Stimulated activated CD8-positive, alpha-beta memory T cell treated with anti-CD3 and anti-CD28 coated beads, Interleukin-2, amount 100 ng/mL, for 1 hour (primary cell): ENCODE data around the gene EVC2.

ENCODE experiments used
- DNase-seq, 2 donors: peaks; one replicate each; pipeline ENCODE4 v3.0.0-alpha.2; 2020; ENCODE audit warnings: low read depth in 2 of 2

EVC2 gene

DNA sequence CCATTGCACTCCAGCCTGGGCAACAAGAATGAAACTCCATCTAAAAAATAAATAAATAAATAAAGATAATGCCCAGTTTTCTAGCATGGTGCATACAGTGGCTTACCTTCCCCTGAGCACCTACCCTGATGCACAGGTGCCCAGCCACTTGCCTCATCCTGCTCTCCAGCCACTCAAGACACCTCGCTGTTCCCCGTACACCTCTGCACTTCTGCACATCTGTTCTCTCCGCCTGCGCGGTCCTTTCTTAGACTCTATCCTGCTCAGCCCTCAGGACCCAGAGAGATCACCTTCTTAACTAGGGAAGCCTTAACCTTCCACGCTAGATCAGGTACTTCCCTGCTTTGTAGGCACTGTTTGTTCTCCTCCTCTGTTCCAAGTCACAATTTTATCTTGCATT, 5.5 kb upstream of the EVC2 start:
- no peak for DNase-seq

DNA sequence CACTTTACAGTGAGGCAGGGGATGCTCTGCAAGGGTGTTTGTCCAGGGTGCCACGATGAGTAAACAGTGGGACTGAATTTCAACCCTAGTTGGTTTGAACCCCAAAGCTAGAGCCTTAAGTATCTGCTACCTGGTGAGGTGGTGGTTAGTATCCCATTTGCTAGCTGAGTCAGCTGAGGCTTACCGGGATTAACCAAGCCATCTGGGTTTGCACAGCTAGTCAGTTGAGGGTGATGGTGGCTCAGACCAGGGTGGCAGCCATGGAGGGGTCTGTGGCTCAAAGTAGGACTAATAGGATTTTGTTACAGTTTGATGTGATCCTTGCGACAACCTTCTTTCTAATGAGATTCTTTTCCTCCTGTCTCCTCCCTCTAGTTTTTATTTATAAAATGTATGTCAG, 4.6 kb upstream of the EVC2 start:
- DNase-seq = no peak

DNA sequence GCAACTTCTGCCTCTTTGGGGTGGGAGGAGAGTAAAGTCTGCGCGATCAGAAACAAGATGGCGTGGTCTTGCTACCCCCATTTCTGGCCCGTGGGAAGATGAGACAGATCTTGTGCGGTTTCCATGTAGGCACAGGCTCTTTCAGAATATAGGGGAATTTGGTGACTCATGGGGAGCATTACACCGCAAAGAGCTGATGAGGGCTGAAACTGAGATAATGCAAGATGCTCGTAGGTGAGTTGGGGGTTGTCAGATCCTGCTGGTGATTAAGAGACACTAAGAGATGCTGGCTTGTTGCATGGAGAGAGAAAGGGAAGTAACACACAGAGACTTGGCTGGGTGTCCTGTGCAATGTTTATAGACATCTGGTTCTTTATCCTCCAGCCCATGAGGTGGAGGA, 4.2 kb upstream of the EVC2 start:
- no peak for DNase-seq

DNA sequence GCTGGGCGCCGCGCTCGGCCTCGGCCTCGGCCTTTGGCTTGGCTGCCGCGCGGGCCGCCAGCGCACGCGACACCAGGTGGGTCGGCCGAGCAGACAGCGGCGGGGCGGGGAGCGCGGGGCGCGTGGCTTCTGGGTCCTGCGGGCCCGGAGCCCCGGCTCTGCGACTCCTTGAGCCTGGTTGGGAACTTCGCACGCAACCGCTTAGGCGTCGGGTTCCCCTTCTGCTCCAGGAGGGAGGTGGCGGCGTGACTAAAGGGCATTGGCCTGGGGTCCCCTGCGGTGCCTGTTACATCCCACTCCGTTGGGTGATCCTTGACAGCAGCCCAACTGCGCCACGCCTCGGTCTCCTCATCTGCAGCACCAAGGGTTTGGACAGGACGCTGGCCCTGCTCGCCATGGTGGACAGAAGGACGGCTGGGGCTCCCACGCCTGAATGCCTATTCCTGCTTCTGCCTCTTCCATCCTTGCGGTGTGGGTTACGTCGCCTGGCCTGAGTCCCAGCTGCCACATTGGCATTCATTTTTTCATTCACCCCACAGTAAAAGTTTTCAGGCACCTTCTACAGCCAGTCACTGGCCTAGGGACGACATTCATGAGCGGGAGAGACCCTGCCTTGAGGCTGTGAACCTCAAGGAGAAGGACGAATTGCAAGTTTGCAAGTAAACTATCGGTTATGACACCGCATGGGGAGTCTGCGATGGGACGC, 3.3 kb upstream of the EVC2 start:
- DNase-seq = no peak

DNA sequence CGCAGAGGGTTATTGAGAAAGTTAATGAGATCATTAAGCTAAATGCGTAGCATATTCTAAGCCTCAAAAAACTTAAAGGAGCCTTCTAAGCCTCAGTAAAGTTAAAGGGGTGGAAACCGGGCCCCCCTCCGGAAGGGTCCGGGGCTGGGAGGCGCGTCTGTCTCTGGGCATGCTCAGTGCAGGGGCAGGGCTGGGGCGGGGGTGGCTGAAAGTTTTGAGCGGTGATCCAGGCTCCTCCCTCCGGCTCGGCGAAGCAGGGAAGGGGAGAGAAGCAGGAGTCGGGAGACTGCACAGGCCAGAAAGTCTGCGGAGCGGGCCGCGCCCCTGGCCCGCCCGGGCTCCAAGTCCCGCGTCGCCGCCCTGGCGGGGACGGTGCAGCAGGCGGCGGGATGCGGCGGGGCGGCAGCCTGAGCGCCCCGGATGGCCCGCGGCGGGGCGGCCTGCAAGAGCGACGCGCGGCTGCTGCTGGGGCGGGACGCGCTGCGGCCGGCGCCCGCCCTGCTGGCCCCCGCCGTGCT, 2.7 kb upstream of the EVC2 start, which contains the start of gene EVC:
TSS of gene EVC (plus strand) at position 241 of the 518 bp plus-strand sequence. CDS start at position 421, 180 bp downstream.
- DNase-seq = no peak

DNA sequence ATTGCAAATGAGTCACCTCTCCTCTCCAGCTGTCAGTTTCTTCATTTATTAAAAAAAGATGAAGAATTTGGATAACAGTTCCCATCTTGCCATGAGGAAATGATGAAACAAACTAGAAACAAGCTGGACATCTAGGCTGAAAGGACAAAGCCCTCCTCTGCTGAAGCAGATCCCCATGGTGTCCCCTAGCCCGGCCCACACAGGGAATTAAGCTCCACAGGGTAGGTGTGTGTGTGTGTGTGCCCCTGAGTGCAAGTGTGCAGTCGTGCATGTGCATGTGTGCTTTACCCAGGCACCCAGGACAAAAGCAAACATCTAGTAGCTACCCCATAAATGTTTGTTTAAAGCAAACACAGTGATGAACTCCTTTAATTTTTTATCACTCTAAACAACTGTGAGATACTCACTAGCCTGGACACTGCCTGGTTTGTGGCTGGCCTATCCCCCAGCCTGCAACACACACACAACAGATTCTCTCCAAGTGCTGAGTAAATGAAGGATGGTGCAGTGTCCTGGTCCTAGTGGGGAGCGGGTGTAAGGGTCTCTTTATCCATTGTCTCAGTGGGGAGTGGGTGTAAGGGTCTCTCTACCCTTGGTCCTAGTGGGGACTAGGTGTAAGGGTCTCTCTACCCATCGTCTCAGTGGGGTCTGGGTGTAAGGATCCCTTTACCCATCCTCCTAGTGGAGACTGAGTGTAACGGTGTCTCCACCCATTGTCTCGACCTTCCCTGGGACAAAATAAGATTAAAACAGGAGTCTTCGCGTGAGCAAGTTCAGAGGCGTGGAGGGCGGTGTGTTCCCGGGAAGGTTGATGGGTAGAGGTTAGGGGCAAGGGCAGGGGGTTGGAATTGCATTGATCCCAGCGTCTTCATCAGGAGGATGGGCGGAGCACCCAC, 2.0 kb upstream of the EVC2 start:
- DNase-seq = no peak

DNA sequence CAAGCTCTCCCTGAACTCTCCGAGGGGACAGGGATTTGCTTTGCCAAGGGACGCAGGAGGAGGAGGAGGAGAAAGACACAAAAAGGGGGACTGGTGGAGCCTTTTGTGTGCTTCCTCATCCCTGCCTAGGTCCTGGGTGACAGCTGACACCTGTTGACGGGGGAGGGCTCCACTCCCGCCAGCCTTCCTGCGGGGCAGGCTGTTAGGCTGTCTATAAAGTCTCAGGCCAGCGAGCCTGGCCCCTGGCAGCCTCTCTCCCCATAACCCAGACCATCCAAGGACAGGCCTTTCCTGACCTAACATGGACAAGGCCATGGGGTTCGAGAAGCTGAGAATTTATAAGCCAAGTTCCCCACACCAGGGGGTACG, 832 bp upstream of the EVC2 start:
- DNase-seq = no peak

DNA sequence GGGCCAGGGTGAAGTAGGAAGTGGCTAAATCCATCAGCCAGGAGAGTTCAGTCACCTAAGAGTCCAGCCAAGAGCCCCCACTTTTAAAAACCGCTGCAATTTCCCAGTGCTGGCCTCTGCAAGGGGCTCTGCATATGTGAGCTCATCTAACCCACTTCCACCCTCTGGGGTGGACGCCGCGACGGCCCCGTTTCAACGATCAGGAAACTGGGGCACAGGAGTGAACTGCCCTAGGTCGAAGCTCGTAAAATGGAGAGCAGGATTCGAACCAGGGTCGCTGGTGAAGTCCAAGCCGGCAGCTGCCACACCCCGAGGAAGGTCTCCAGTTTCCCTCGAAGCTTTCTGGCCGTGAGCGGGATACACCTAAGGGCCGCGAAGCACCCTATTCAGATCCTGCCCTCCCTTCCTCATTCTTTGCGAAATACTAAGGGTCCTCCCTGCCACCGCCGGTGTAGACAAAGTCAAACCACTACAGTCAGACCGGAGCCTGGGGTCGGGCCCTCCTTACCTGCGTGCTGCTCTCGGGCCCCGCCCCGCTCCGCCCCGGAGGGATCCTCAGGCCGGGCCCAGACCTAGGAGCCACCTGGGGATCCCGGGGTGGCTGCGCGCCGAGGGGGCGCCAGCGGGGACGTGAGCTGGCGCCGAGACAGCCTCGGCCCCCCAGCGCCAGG, 446 bp downstream of the EVC2 start:
- DNase-seq = no peak

DNA sequence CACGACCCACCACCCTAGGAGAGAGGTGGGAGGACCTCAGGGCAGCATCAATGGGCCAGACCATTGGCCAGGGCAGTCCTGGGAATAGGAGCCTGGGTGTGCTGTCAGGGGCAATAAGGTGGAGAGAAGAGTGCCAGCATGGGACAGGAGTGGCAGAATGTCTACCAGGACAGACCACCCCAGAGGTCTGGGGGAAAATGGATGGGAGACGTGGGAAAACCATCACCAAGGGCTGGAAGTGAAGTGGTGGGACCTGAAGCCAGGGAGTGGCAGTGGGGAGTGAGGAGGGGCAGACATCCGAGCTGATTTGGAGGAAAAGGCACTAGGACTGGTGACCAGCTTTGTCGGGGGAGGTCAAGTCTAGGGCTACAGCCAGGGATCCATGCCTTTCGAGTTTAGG, 993 bp downstream of the EVC2 start:
- no peak for DNase-seq

DNA sequence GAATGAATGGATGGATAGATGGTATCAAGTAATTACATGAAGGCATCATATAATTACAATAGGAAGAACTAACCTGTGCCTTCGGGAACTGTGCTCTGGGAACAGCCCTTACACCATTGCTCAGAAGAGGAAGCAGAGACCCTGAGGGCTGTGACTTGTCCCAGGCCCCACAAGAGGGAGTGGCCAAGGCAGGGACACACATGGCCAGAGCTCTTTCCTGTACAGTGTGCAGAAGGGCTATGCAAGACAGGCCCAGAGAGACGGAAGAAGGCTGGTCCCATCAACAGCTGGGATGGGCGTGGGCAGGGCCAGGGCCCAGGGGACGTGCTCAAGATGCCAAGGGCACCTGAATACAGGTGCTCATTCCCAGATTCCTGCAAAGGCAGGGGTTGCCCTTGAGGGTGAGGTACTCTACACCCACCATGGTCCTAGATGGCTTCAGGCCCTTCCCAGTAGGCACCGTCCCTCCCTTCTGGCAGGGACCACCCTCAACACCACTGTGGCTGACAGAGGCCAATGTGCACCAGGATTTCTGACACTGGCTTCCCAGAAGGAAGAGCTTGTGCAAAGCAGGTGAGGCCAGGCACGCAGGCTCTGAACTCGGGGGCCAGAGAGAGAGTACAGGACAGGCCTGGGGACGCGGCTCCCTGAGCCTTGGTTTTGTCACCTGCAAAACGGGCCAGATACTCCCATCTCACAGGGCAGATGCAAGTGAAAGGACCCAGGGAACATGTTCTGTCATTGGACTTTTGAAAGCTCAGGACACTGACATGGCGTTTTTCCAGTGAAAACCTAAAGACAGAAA, 1.7 kb downstream of the EVC2 start:
- no peak for DNase-seq

DNA sequence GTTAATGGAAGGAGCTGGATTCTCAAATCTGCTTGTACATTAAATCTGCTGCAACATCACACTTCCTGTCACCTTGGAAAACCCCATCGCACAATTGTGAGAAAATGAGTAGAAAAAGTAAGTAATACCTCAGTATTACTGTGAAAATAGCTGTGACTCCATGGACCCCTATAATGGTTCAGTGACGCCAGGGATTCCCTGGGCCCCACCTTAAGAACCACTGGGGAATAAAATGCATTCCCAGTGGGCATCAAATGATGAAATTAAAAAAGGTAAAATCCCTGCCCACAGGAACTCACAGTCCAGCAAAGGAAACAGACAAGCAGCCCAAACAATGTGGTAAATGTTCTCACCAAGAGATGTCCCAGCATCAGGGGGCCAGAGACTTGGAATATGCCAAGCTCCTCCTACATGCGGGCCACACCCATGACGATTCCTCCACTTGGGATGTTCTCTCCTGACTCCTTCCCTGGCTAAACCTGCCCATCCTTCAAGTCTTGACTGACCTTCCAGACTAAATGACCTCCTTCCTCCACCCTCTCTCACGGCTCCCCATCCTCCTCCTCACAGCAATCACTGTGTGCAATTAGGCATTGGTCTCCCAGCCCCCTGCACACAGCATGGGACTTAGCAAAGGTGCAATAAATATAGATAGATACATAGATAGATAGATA, 2.6 kb downstream of the EVC2 start:
- no peak for DNase-seq

DNA sequence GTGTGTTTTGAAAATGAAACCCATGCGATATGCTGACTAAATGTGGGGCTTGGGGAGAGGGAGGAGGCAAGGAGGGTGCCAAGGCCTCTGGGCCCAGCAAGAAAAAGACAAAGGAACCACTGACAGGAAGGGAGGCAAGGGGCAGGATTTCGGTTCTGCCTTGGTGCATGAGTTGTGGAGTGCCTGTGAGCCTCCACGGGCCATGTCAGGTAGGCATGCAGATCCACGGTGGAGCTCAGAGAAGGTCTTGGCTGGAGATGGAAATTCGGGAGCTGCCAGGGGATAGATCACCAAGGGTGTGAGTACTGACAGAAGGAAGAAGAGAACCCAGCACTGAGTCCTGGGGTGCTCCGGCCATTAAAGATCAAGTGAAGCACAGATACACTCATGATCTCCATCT, 4.1 kb downstream of the EVC2 start:
- DNase-seq = no peak

DNA sequence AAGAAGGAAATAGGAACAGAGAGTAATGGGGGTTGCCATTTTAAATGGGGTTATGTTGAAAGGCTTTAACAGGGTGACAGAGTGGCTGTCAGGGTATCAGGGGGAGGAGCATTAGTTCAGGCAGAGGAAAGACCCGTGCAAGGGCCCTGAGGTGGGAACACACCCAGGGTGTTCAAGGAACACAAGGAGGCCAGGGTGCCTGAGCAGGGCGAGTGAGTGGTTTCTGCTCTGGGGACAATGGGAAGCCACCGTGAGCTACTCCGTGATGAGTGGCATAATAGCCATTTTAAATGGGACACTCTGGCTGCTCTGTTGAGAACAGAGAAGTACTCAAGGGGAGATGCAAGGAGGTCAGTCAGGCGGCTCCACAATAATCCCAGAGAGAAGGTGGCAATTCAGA, 4.5 kb downstream of the EVC2 start:
- no peak for DNase-seq

DNA sequence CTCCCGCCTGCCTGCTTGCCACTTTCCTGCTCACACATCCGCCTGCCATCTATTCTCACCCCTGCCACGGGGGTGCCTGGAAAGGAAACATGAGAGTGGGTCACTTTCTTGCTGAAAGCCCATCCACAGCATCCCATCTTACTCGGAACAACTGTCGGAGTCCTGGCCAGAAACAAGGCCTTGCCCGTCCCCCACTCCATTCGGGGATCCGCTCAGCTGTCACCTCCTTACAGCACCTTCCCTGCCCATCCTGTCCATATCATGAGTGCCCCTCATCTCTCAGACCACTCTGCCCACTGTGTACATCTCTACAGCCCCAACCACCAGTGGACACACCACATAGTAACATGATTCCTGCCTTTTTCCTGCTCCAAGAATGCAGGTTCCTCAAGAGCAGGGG, 6.4 kb downstream of the EVC2 start:
- DNase-seq = no peak

DNA sequence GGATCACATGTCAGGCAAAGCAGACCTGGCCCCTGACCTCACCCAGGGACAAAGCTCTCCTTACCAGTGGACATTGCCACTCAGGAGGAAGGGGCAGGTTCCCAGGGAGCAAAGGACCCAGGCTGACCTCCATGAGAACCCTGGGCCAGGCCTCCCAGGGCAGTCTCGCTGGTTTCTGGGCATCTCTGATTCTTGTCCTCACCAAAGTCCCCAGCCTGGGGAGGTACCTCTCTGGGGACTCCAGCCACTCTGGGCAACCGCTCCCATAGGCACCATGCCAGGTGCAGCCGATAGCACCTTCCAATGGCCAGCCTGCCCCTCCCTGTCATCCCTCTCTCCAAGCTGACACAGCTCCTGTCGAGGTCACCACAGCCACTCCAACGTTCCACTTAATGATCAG, 7.9 kb downstream of the EVC2 start:
- DNase-seq = no peak

DNA sequence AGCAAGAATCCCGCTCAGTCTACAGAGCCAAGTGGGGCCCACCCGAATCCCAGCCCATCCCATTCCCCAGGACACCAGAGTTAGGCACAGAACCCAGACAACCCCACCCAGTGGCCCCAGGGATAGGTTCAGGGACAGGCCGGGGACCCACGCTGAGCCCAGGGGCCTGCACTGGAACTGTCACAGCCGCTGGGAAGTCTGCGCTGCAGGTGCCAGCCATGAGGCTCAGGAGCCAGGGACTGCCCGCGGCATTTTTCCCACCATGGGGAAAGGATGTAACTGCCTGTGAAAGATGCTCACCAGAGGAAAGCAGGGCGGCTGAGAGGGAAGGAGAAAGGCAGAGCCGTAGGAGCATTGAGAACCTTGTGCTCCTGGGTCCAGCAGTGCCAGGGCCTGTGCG, 12.0 kb downstream of the EVC2 start:
- DNase-seq = no peak

DNA sequence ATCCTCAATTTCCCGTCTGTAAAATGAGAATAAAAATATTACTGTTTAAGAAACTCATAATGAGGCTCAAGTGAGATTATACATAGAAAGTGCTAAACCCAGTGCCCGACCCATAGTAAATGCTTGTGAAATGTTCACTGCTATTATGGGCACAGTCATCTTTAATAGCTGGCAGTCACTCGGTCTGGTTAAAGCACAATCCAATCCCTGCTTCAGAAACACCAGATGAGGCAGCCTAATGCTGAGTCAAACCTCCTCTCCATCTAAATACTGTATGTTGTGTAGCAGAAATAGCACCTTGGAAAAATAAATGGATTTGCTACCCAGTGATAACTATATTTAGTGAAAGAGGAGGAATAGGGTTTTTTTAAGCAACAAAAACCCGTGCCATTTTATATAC, 14.5 kb downstream of the EVC2 start:
- no peak for DNase-seq

DNA sequence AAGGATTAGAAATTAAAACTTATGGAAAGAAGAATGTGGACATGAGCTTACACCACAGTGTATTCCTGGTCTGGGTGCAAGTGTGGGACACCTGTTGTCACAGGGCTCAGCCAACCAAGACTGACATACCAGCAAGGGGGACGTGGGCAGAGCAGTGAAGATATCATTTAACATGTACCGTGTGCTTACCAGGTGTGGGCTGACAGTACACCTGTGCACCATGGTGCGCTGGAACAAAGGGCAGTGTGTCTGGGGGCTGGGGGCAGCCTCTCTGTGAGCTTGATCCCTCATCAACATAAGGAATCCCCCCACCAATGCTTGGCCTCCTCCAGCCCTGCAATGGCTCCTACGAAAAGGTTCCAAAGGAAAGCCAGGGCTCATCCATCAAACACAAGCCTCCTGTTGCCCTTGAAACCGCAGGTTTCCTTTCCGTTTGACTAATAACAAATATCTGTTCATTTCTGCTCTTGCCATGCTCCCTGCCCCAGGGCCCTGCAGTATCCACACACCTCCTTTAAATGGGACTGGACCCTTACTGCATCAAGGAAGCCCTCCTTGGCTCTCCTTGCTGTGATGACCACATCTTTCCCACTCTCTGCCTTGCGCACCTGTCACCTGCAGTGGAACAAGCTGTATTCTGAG, 16.7 kb downstream of the EVC2 start:
- DNase-seq = no peak

DNA sequence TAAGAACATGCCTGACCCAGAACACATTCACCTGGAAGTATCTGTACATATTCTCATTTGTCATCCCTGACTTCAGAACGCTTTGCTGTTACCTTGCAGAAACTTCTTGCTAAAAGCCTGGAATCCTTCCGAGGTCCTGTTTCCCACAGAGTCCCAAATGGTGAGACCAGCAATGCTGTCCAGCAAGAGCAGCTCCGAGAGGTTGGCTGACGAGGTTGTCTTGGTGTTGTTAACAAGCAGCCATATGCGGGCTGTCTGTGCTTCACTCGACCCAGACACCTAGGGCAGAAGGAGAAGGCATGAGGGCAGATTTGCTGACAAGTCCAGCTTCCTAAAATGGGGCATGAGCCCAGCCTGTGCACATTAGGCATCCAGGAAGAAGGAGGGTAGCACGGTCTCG, 19.3 kb downstream of the EVC2 start:
- no peak for DNase-seq

DNA sequence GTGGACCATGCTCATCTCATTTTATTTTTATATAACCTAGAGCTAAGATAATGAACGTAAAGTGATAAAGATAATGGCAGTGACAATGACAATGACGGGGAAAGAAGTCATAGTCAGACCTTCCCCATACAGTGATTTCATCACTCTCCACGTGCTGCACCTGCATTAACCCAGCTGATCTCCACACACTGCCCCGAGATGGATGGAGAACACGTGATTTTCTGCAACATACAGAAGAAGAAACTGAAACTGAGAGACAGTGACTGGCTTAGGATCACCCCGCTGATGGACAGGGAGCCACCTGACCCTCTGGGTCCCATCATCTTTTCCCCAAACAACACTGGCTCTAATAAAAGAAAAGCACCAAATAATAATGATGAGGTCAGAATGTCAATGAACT, 22.0 kb downstream of the EVC2 start:
- no peak for DNase-seq

DNA sequence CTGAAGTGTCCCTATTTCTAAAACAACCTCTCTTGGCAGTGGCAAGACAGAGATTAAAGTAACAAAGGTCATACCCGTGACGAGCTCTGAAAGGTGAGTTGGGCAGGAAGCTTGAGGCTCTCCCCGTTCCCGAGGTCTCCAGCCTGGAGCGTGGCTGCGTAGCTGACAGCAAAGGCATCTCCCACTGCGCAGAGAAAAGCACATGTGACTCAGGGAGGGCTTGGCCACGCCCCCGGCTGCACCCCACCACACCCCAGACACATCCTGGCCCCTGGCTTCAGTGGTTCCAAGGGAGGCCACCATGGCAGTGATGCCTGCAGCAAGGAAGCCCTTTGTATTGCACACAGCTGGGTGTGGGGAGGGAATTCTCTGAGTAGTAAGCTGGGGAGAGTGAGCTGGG, 23.1 kb downstream of the EVC2 start:
- no peak for DNase-seq
